HepG2 (cell line): Measurements from ENCODE around the gene OVCA2. TPM values are rescaled to one million over a fixed set of nuclear protein-coding genes. Genes with fewer than 3 reads are reported as not detected.

ENCODE experiments used
- KLF15 ChIP-seq: sonication (generic); formaldehyde crosslinking; IDR thresholded peaks from 2 replicates; pipeline ENCODE4 v1.8.1; 2023; ENCODE audit warnings: borderline replicate concordance, mild to moderate bottlenecking, inconsistent platforms, missing genetic modification reagents, mixed read lengths
- MLLT10 ChIP-seq: sonication (generic); formaldehyde crosslinking; IDR thresholded peaks from 2 replicates; pipeline ENCODE4 v1.4.0; 2020; ENCODE audit warnings: missing genetic modification reagents
- MTA1 ChIP-seq: sonication (generic); formaldehyde crosslinking; IDR thresholded peaks from 2 replicates; pipeline ENCODE4 v1.4.0; 2020; ENCODE audit warnings: missing genetic modification reagents, mild to moderate bottlenecking, borderline replicate concordance
- NCOA1 ChIP-seq: sonication (generic); formaldehyde crosslinking; IDR thresholded peaks from 2 replicates; pipeline ENCODE4 v1.9.0; 2021; ENCODE audit warnings: missing genetic modification reagents
- SALL2 ChIP-seq: sonication (generic); formaldehyde crosslinking; IDR thresholded peaks from 2 replicates; pipeline ENCODE4 v1.8.1; 2023; ENCODE audit warnings: mild to moderate bottlenecking, missing genetic modification reagents, inconsistent platforms
- SNAPC2 ChIP-seq: sonication (generic); formaldehyde crosslinking; IDR thresholded peaks from 2 replicates; pipeline ENCODE4 v1.8.1; 2022; ENCODE audit warnings: mild to moderate bottlenecking, missing genetic modification reagents
- TARDBP ChIP-seq: sonication (generic); formaldehyde crosslinking; IDR thresholded peaks from 2 replicates; pipeline ENCODE4 v1.8.0; 2022; ENCODE audit warnings: mild to moderate bottlenecking, missing genetic modification reagents
- ZNF253 ChIP-seq: sonication (generic); formaldehyde crosslinking; IDR thresholded peaks from 2 replicates; pipeline ENCODE4 v1.8.0; 2022; ENCODE audit warnings: mild to moderate bottlenecking, missing genetic modification reagents, borderline replicate concordance
- ZNF563 ChIP-seq: sonication (generic); formaldehyde crosslinking; IDR thresholded peaks from 2 replicates; pipeline ENCODE4 v1.8.0; 2022; ENCODE audit warnings: mild to moderate bottlenecking, moderate library complexity, missing genetic modification reagents
- ZZZ3 ChIP-seq: sonication (generic); formaldehyde crosslinking; IDR thresholded peaks from 2 replicates; pipeline ENCODE4 v1.4.0; 2020; ENCODE audit warnings: missing genetic modification reagents, mild to moderate bottlenecking, borderline replicate concordance
- polyA plus RNA-seq, 8 experiments: library from polyadenylated mRNA; depleted of rRNA in 3 of 8; stranded (reverse) in 7 of 8; unstranded in 1 of 8; fragments of >200 nt; fragmentation: Illumina TruSeq in 4 of 8; extraction: Trizol in 4 of 8; gene quantifications; 2 replicates each; pipeline versions ENCODE4 v1.2.1 to v1.2.3, GENCODE V29; 2011 to 2016; ENCODE audit warnings: low read depth in 4 of 8, missing spikeins in 1 of 8, mixed read lengths in 1 of 8; ENCODE audit not compliant: insufficient read depth in 1 of 8
- total RNA-seq, 5 experiments: library from RNA; depleted of rRNA; stranded (reverse); fragments of >200 nt; fragmentation: Illumina TruSeq; extraction: Trizol; gene quantifications; 2 replicates each; pipeline ENCODE4 v1.2.3, GENCODE V29; 2016; ENCODE audit warnings: low read depth in 1 of 5
- TF ChIP-seq, protein P1 (sequence below): sonication (generic); formaldehyde crosslinking; IDR thresholded peaks from 2 replicates; pipeline ENCODE4 v1.5.1; 2020; ENCODE audit warnings: mild to moderate bottlenecking, missing genetic modification reagents, borderline replicate concordance
- TF ChIP-seq, protein P2 (sequence below): sonication (generic); formaldehyde crosslinking; IDR thresholded peaks from 2 replicates; pipeline ENCODE4 v1.5.0; 2020; ENCODE audit warnings: mild to moderate bottlenecking, missing genetic modification reagents
- TF ChIP-seq, protein P3 (sequence below): sonication (generic); formaldehyde crosslinking; IDR thresholded peaks from 2 replicates; pipeline ENCODE4 v1.4.0; 2020; ENCODE audit warnings: missing genetic modification reagents, borderline replicate concordance
- TF ChIP-seq, protein P4 (sequence below): sonication (generic); formaldehyde crosslinking; IDR thresholded peaks from 2 replicates; pipeline ENCODE4 v1.9.0; 2021; ENCODE audit warnings: missing genetic modification reagents, borderline replicate concordance

Gene OVCA2
- total and polyA plus RNA-seq, 2 of the 13 experiments (the other 11 are each of a cell fraction or from before 2014, with no cell fraction given): 23.7 to 28.2 TPM

DNA sequence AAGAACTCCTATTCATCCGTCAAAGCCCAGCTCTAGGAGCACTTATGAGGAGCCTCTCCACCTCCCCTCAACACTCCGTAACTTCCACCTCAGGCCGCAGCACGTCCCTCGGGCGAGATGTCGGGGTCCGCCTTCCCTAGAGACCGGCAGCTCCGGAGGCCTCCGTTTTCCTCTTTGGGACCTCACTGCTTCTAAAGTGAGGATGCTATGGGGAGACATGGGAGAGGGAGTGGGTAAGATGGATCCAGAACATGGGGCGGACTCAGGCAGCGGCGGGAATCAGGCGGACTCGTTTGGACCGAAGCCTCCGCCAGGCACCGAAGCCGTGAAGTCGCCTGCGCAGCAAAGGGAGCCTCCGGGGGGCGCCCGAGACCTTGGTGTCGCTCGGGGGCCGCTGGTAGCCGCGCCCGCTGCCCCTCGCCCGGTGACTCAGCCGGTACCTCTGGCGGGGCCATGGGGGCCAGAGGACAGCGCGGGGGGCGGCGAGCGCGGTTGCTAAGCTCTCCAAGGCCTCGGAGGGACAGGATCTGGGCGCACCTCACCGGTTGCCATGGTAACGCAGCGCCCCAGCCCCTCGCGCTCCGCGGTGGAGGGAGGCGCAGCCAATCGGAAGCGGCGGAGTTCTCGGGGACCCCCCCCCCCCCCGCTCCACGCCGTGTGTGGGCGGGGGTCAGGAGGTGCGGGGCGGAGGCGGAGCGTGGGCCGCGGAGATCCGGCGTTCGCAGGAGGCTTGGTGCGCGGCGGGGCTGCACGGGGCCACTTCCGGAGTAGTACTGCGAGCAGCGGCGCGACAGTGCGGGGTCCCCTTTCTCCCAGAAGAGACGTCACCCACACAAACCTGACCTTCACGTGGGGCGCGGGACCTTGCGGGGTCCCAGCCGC, 11.8 kb downstream of the OVCA2 start (continued):
- TF ChIP-seq, protein P1, sequence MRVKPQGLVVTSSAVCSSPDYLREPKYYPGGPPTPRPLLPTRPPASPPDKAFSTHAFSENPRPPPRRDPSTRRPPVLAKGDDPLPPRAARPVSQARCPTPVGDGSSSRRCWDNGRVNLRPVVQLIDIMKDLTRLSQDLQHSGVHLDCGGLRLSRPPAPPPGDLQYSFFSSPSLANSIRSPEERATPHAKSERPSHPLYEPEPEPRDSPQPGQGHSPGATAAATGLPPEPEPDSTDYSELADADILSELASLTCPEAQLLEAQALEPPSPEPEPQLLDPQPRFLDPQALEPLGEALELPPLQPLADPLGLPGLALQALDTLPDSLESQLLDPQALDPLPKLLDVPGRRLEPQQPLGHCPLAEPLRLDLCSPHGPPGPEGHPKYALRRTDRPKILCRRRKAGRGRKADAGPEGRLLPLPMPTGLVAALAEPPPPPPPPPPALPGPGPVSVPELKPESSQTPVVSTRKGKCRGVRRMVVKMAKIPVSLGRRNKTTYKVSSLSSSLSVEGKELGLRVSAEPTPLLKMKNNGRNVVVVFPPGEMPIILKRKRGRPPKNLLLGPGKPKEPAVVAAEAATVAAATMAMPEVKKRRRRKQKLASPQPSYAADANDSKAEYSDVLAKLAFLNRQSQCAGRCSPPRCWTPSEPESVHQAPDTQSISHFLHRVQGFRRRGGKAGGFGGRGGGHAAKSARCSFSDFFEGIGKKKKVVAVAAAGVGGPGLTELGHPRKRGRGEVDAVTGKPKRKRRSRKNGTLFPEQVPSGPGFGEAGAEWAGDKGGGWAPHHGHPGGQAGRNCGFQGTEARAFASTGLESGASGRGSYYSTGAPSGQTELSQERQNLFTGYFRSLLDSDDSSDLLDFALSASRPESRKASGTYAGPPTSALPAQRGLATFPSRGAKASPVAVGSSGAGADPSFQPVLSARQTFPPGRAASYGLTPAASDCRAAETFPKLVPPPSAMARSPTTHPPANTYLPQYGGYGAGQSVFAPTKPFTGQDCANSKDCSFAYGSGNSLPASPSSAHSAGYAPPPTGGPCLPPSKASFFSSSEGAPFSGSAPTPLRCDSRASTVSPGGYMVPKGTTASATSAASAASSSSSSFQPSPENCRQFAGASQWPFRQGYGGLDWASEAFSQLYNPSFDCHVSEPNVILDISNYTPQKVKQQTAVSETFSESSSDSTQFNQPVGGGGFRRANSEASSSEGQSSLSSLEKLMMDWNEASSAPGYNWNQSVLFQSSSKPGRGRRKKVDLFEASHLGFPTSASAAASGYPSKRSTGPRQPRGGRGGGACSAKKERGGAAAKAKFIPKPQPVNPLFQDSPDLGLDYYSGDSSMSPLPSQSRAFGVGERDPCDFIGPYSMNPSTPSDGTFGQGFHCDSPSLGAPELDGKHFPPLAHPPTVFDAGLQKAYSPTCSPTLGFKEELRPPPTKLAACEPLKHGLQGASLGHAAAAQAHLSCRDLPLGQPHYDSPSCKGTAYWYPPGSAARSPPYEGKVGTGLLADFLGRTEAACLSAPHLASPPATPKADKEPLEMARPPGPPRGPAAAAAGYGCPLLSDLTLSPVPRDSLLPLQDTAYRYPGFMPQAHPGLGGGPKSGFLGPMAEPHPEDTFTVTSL (CRISPR knock-in tag): no peak
- no peak for TF ChIP-seq MLLT10
- no peak for TF ChIP-seq SALL2 (CRISPR knock-in tag)
- TF ChIP-seq ZNF563 (CRISPR knock-in tag): no peak
- TF ChIP-seq KLF15 (CRISPR knock-in tag): no peak
- TF ChIP-seq, protein P2, sequence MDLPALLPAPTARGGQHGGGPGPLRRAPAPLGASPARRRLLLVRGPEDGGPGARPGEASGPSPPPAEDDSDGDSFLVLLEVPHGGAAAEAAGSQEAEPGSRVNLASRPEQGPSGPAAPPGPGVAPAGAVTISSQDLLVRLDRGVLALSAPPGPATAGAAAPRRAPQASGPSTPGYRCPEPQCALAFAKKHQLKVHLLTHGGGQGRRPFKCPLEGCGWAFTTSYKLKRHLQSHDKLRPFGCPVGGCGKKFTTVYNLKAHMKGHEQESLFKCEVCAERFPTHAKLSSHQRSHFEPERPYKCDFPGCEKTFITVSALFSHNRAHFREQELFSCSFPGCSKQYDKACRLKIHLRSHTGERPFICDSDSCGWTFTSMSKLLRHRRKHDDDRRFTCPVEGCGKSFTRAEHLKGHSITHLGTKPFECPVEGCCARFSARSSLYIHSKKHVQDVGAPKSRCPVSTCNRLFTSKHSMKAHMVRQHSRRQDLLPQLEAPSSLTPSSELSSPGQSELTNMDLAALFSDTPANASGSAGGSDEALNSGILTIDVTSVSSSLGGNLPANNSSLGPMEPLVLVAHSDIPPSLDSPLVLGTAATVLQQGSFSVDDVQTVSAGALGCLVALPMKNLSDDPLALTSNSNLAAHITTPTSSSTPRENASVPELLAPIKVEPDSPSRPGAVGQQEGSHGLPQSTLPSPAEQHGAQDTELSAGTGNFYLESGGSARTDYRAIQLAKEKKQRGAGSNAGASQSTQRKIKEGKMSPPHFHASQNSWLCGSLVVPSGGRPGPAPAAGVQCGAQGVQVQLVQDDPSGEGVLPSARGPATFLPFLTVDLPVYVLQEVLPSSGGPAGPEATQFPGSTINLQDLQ (CRISPR knock-in tag): no peak
- TF ChIP-seq MTA1 (CRISPR knock-in tag): 0 out of 2 replicates have a peak, but pooled peaks have one; percentile 3
- no peak for TF ChIP-seq ZZZ3 (CRISPR knock-in tag)
- no peak for TF ChIP-seq SNAPC2
- TF ChIP-seq, protein P3, sequence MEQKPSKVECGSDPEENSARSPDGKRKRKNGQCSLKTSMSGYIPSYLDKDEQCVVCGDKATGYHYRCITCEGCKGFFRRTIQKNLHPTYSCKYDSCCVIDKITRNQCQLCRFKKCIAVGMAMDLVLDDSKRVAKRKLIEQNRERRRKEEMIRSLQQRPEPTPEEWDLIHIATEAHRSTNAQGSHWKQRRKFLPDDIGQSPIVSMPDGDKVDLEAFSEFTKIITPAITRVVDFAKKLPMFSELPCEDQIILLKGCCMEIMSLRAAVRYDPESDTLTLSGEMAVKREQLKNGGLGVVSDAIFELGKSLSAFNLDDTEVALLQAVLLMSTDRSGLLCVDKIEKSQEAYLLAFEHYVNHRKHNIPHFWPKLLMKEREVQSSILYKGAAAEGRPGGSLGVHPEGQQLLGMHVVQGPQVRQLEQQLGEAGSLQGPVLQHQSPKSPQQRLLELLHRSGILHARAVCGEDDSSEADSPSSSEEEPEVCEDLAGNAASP: no peak
- no peak for TF ChIP-seq NCOA1 (CRISPR knock-in tag)
- no peak for TF ChIP-seq ZNF253 (CRISPR knock-in tag)
- no peak for TF ChIP-seq TARDBP (CRISPR knock-in tag)
- TF ChIP-seq, protein P4, sequence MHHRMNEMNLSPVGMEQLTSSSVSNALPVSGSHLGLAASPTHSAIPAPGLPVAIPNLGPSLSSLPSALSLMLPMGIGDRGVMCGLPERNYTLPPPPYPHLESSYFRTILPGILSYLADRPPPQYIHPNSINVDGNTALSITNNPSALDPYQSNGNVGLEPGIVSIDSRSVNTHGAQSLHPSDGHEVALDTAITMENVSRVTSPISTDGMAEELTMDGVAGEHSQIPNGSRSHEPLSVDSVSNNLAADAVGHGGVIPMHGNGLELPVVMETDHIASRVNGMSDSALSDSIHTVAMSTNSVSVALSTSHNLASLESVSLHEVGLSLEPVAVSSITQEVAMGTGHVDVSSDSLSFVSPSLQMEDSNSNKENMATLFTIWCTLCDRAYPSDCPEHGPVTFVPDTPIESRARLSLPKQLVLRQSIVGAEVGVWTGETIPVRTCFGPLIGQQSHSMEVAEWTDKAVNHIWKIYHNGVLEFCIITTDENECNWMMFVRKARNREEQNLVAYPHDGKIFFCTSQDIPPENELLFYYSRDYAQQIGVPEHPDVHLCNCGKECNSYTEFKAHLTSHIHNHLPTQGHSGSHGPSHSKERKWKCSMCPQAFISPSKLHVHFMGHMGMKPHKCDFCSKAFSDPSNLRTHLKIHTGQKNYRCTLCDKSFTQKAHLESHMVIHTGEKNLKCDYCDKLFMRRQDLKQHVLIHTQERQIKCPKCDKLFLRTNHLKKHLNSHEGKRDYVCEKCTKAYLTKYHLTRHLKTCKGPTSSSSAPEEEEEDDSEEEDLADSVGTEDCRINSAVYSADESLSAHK: no peak
